Loucy (cell line): ENCODE results near the gene STX1A.

ENCODE experiments used
- H2AFZ ChIP-seq: fragments of 200-600 bp; sonication (generic); 2 replicates; pipeline ENCODE4 v1.6.0; 2016; ENCODE audit warnings: antibody characterized with exemption, mild to moderate bottlenecking, low read length, moderate library complexity
- H3F3A ChIP-seq: fragments of 200-600 bp; 2 replicates; pipeline ENCODE4 v1.6.0; 2016; ENCODE audit warnings: antibody characterized with exemption, low read depth, mild to moderate bottlenecking
- H3K27me3 ChIP-seq: fragments of 200-600 bp; sonication (generic); 2 replicates; pipeline ENCODE4 v1.6.1; 2014; ENCODE audit warnings: low read length, mild to moderate bottlenecking; ENCODE audit not compliant: insufficient read depth, poor library complexity, severe bottlenecking
- H3K36me3 ChIP-seq: fragments of 200-600 bp; sonication (generic); 2 replicates; pipeline ENCODE4 v1.6.1; 2016; ENCODE audit warnings: low read length; ENCODE audit not compliant: insufficient read depth
- H3K4me1 ChIP-seq: fragments of 200-600 bp; sonication (generic); 2 replicates; pipeline ENCODE4 v1.5.1; 2014; ENCODE audit warnings: low read length, mild to moderate bottlenecking; ENCODE audit not compliant: insufficient read depth, poor library complexity, severe bottlenecking
- H3K4me2 ChIP-seq: fragments of 200-600 bp; sonication (generic); 2 replicates; pipeline ENCODE4 v1.6.0; 2014; ENCODE audit warnings: antibody characterized with exemption, low read length, low read depth, mild to moderate bottlenecking; ENCODE audit not compliant: poor library complexity, severe bottlenecking
- H3K4me3 ChIP-seq: fragments of 200-600 bp; sonication (generic); 2 replicates; pipeline ENCODE4 v1.5.1; 2014; ENCODE audit warnings: low read length, mild to moderate bottlenecking, mixed read lengths; ENCODE audit not compliant: poor library complexity, severe bottlenecking
- H3K79me2 ChIP-seq: fragments of 200-600 bp; sonication (generic); 2 replicates; pipeline ENCODE4 v1.6.1; 2014; ENCODE audit warnings: low read length; ENCODE audit not compliant: insufficient read depth
- H3K9ac ChIP-seq: fragments of 200-600 bp; sonication (generic); 2 replicates; pipeline ENCODE4 v1.6.0; 2014; ENCODE audit warnings: mild to moderate bottlenecking, low read depth, low read length, moderate library complexity; ENCODE audit not compliant: poor library complexity, severe bottlenecking
- H3K9me2 ChIP-seq: fragments of 200-600 bp; sonication (generic); replicated peaks from 2 replicates; pipeline ENCODE4 v1.6.1; 2016; ENCODE audit warnings: low read depth, low read length, mixed read lengths
- H3K9me3 ChIP-seq: fragments of 200-600 bp; sonication (generic); 2 replicates; pipeline ENCODE4 v1.6.1; 2014; ENCODE audit warnings: mild to moderate bottlenecking, antibody characterized with exemption, low read length, low read depth; ENCODE audit not compliant: insufficient read depth
- H4K20me1 ChIP-seq: fragments of 200-600 bp; sonication (generic); 2 replicates; pipeline ENCODE4 v1.6.0; 2014; ENCODE audit warnings: antibody characterized with exemption, low read length, mild to moderate bottlenecking; ENCODE audit not compliant: insufficient read depth, poor library complexity, severe bottlenecking
- CTCF ChIP-seq: fragments of 200-600 bp; sonication (generic); conservative IDR thresholded peaks from 2 replicates; pipeline ENCODE4 v1.5.1; 2014; ENCODE audit warnings: mild to moderate bottlenecking, antibody characterized with exemption, low read length
- EZH2phosphoT487 ChIP-seq: fragments of 200-600 bp; IDR thresholded peaks from 2 replicates; pipeline ENCODE4 v1.6.1; 2018; ENCODE audit warnings: antibody characterized with exemption, mild to moderate bottlenecking, moderate library complexity, borderline replicate concordance

Gene STX1A

GRCh38 chr7:73698410-73698809 lies 21.1 kb downstream of the STX1A start:
- Histone ChIP-seq H3K4me2 (no peak overlapping the region), H3F3A (no peaks in the 10 kb centered on the region), H4K20me1 (no peaks in the 10 kb centered on the region), H3K9me2 (no peaks in the 10 kb centered on the region), H3K9ac (no peak overlapping the region), H3K27me3 (no peaks in the 10 kb centered on the region), H3K4me1 (no peaks in the 10 kb centered on the region), H3K4me3 (no peak overlapping the region), H3K36me3 (peaks cover 51% of the 10 kb centered on the region; the same call in 1 of the 2 replicates), H3K9me3 (no peaks in the 10 kb centered on the region), H3K79me2 (no peaks in the 10 kb centered on the region), H2AFZ (no peak overlapping the region)
- no peak for TF ChIP-seq EZH2phosphoT487
- TF ChIP-seq CTCF = no peak

DNA sequence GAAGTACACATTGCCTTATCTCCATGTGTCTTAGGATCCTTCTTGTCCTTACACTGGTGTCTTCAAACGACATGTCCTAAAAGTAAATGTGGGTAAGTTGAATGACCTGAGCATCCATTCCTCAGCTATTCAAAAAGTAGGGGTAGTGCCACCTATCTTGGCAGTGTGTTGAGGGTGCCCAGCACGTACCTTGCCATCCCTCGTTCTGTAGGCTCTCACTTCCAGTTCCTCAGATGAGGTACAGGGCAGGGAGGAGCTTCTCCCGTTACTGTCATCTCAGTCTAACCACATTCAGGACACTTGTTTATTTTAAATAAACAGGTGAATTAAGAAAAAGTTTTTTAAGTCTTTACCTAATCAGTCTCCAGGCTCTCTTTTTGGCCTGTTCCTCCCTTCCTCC lies 23.1 kb downstream of the STX1A start:
- Histone ChIP-seq H3K4me3 (no peak overlapping the region), H3K27me3 (no peaks in the 10 kb centered on the region), H3K9me2 (no peaks in the 10 kb centered on the region), H3K9ac (no peak overlapping the region), H3K36me3 (peaks cover 70% of the 10 kb centered on the region; the same call in 1 of the 2 replicates), H3K9me3 (no peaks in the 10 kb centered on the region), H3K4me2 (no peak overlapping the region), H3K79me2 (no peaks in the 10 kb centered on the region), H3K4me1 (no peaks in the 10 kb centered on the region), H3F3A (no peaks in the 10 kb centered on the region), H2AFZ (no peak overlapping the region), H4K20me1 (no peaks in the 10 kb centered on the region)
- TF ChIP-seq EZH2phosphoT487 = no peak
- no peak for TF ChIP-seq CTCF

- Histone ChIP-seq H3K4me2 (no peak overlapping the region), H3K9me3 (no peaks in the 10 kb centered on the region), H3K9me2 (no peaks in the 10 kb centered on the region), H3F3A (no peaks in the 10 kb centered on the region), H3K4me3 (no peak overlapping the region), H3K27me3 (no peaks in the 10 kb centered on the region), H3K79me2 (peaks cover 20% of the 10 kb centered on the region; the same call in 1 of the 2 replicates), H3K9ac (no peak overlapping the region), H3K36me3 (peaks cover 66% of the 10 kb centered on the region; the same call in 1 of the 2 replicates), H2AFZ (no peak overlapping the region), H3K4me1 (no peaks in the 10 kb centered on the region), H4K20me1 (no peaks in the 10 kb centered on the region)
- no peak for TF ChIP-seq CTCF
- TF ChIP-seq EZH2phosphoT487 = no peak
Observed at GRCh38 chr7:73690646-73691045, 28.8 kb downstream of the STX1A start.
